Kidney tubule cell (primary cell): ENCODE measurements around the gene WASHC2C.
"Not testable (repeated sequence)": the region's sequence is repeated elsewhere in the genome, so short reads cannot be mapped to it uniquely, and the experiment has no call there.

Experiments used
- DNase-seq: peaks from one replicate; pipeline ENCODE4 v3.0.0-alpha.2; 2018; ENCODE audit warnings: low spot score

WASHC2C gene

GRCh38 chr10:45763037-45763436 is 36.0 kb downstream of the WASHC2C start:
- DNase-seq, result not testable (repeated sequence)

GRCh38 chr10:45768334-45768733 is 41.3 kb downstream of the WASHC2C start:
- not testable (repeated sequence) for DNase-seq

DNA sequence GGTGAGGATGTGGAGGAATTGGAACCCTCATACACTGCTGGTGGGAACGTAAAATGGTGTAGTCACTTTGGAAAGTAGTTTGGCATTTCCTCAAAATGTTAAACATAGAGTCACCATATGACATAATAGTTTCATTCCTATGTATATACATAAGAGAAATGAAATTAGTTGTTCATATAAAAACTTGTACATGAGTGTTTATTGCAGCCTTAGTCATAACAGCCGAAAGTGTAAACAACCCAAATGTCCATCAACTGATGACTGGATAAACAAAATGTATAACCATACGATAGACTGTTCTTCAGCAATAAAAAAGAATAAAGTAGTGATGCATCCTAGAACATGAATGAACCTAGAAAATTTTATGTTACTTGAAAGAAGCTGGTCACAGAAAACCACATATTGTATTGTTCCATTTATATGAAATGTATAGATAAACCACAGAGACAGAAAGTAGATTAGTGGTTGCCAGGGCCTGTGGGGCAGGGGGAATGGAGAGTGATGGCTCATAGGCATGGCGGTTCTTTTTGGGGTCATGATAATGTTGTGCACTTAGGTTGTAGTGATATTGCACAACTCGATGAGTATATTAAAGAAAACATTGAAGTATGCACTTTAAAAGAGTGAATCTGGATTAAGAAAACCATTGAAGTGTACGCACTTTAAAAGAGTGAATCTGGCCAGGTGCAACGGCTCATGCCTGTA is 44.8 kb downstream of the WASHC2C start:
- DNase-seq, result not testable (repeated sequence)

GRCh38 chr10:45786217-45786616 is 59.2 kb downstream of the WASHC2C start:
- DNase-seq, result not testable (repeated sequence)

GRCh38 chr10:45787212-45787741 is 60.2 kb downstream of the WASHC2C start:
- DNase-seq, result not testable (repeated sequence)

DNA sequence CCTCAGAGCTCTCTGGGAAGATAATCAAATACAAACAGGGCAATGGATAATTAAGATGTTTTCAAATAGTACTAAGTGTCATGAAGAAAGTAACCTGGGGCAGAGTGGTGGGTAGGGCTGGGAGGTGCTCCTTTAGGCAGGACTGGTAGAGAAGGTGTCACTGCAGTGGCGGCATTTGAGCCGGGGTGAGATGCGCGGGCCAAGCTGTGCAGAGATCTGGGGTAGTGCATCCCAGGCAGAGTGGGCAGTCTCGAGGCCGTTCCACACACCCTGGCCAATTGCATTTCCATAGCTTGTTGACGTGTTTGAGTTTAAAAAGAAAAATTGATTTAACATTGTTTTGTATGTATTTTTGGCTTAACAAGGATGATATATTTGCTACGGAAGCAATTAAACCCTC is 62.9 kb downstream of the WASHC2C start:
- not testable (repeated sequence) for DNase-seq

DNA sequence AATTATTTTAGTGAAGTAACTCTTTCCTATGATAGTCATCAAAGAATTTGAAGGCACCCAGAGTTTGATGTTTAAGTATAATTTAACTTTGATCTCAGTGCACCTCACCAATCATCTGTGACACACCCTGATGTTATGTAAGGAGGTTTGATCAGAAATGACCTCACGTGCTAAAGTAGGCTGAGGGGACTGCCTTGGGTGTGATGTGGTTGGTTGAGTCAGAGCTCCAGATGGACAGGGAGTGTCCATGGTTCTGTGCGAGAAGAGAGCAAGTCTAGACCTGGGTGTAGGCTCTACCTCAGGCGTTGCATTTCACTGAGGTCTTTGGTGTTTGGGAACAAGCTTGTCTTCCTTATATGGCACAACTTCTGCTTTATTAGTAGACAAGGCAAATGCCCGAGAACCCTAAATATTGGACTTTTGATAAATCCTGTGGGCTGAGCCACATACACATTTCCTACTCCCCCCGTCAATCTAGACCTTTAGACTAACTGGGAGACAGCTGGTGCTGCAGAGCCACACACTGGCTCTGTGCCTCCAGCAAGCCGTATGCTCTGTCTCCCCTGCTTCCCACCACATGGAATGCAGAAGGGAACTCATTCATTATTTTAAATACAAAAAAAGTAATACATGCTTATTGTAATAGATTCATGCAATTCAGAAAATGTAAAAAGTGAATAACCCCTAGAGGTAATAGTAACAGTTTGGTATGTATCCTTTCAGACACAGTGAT is 63.8 kb downstream of the WASHC2C start:
- DNase-seq, result peak; percentile 34

DNA sequence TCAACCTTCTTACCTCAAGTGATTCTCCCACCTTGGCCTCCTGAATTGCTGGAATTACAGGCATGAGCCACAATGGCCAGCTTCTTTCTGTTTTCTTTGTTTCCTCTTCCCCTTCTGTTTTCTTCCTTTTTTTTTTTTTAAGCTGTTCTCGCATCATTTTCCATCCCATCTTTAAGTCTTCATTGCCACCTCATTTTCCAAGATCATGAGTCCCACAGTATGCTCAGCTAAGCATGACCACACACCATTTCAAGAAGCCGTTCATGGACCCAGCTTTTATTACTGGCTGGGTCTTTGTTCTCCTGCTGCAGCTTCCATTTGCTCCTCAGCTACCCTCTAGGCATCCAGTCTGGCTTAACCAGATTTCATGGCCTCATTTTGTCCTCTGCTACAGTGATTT is 67.7 kb downstream of the WASHC2C start:
- DNase-seq, result peak; percentile 8

GRCh38 chr10:45803060-45804010 is 76.3 kb downstream of the WASHC2C start:
- peak; percentile 82 for DNase-seq

- DNase-seq, result peak; percentile 17
Observed at GRCh38 chr10:45804996-45805395, 77.9 kb downstream of the WASHC2C start.

DNA sequence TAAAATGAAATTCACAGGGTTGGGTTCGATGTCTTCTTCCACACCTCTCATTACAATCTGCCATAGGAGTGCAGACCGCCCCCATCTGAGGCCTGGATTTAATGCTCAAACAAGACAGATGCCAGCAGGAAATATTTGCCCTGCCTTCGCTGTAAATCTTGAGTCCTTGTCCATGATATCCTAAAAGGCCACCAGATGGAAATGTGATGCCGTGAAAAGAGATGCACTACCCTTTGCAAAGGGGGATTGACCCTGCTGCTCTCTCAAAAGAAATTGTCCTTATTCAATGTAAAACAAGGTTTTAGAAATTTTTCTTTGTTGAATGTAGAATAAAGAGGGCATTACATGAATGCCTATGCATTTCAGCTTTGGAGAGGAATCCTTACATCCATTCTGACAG is 82.8 kb downstream of the WASHC2C start:
- DNase-seq, result no peak

DNA sequence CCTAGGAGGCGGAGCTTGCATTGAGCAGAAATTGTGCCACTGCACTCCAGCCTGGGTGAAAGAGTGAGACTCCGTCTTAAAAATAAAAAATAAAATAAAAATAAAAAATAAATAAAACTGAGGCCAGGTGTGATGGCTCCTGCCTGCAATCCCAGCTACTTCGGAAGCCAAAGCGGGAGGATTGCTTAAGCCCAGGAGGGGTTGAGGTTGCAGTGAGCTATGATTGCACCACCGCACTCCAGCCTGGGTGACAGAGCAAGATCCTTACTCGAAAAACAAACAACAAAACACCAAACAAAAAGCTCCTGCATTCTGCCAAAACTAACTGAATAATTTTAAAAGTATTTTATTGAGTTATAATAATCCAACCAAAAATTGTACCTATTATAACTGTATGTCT is 84.0 kb downstream of the WASHC2C start:
- DNase-seq, result no peak

DNA sequence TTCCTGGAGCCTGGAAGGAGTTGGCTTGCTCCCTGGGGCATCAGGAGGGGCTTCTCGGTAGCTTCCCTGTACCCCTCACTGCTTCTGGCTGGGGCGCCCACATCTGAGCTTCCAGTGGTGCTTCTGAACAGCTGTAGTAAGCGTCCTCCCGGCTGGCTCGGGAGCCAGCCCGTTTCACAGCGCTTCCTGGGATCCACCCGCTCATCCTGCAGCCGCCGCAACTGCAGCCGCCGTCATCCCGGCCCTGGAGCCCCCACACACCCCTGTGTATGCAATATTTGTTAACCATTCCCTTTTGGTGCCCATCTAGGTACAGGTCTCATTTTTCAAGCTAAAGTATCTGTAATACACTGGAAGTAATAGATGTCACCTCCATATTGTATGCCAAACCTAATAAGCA is 85.9 kb downstream of the WASHC2C start:
- DNase-seq, result not testable (repeated sequence)

GRCh38 chr10:45814146-45814545 is 87.1 kb downstream of the WASHC2C start:
- DNase-seq, result peak; percentile 65

DNA sequence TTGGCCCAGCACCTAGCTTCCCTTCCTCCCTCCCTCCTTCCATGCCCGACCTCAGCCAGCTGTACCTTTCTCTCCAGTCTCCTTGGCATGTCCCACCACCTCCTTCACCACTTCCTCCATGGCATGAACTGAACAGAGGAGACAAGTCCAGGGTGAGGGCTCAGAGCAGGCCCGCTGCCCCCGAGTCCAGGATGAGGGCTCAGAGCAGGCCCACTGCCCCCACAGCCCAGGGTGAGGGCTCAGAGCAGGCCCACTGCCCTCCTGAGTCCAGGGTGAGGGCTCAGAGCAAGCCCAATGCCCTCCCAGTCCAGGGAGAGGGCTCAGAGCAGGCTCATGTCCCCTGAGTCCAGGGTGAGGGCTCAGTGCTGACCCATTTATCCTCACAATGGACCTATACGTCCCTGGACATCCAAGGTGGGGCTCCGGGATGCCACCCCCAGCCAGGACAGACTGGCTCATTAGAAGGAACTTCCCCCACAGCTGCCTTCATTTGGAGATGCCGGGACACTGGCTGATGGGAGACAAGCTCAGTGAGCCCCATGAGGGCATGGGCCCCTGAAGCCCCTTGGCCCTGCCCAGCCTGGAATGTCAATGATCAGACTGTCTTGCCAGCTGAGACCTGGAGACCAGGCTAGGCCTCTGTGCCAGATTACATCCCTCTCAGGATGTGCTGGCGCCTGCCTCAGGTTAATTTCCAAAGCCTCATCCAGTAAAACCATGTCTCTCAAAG is 90.2 kb downstream of the WASHC2C start:
- DNase-seq, result no peak

DNA sequence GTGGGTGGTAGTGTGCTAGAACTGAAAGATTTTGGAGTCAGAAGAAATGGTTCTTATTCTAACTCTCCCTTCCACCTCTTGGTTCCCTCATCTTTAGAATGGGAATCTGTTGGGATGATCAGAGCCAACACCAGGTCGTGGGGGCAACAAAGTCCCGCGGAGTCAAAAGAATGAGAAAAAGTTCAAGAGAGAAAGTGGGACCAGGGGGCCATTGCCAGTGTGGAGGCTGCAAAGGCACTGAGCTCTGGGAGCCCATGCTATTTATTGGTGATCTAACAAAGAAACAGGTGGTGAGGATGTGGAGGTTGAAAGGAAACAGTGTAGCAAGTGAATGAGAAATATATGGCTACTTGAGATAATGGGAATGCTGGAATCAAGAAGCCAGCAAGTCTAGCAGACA is 90.8 kb downstream of the WASHC2C start:
- no peak for DNase-seq

- no peak for DNase-seq
Observed at GRCh38 chr10:45819552-45819951, 92.5 kb downstream of the WASHC2C start.

DNA sequence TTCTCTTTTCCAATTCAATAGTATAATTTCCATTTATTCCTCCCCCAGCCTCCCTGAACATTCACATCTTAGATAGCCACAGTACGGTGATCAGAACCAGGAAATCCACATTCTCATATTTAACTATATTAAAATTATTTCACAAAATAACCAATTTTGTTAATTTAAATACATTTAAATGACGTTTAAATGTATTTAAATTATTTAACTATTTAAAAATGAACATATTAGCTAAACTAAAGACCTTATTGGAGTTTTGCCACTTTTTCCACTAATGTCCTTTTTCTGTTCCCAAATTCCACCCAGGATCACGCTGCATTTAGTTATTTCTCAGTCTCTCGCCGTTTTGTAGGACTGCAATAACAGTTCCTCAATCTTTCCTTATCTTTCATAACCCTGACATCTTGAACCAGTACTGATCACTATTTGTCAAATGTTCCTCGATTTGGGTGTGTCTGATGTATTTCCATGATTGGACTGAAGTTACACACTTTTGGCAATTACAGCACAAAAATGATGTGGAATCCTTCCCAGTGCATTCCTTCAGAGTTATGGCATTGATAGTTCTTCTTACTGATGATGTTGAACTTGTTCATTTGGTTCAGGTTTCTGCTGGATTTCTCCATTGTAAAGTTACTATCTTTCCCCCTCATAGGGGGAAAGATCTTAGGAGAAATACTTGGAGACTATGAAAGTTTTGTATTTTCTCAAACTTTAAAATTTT is 93.2 kb downstream of the WASHC2C start:
- DNase-seq, result not testable (repeated sequence)

DNA sequence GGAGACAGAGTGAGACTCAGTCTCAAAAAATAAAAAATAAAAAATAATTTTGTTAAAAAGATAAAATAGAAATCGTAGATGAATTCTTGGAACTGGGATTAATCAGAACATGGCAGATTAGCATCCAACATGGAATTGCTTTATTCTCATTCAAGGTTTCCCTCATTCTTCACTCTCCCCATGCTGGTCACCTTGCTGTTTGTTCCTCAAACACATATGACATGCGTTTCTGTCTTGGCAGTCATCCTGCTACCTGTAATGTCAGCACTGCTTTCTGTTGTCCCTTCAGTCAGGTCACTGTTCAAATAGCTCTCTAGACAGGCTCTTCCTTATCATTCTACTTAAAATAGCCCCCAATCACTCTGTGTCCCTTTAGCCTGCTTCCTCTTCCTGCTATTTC is 95.9 kb downstream of the WASHC2C start:
- DNase-seq, result not testable (repeated sequence)
